GM11168 (cell line): ENCODE data around the gene SCN8A.
"Not testable (repeated sequence)": the region's sequence is repeated elsewhere in the genome, so short reads cannot be mapped to it uniquely, and the experiment has no call there.

Experiments
- in situ Hi-C: fragments of 300-500 bp; cut with MboI; formaldehyde crosslinking; loops from one replicate; pipeline ENCODE4 v1.12.0; 2022; ENCODE audit warnings: low sequenced_read_pairs; ENCODE audit not compliant: unreplicated experiment

Gene SCN8A

DNA sequence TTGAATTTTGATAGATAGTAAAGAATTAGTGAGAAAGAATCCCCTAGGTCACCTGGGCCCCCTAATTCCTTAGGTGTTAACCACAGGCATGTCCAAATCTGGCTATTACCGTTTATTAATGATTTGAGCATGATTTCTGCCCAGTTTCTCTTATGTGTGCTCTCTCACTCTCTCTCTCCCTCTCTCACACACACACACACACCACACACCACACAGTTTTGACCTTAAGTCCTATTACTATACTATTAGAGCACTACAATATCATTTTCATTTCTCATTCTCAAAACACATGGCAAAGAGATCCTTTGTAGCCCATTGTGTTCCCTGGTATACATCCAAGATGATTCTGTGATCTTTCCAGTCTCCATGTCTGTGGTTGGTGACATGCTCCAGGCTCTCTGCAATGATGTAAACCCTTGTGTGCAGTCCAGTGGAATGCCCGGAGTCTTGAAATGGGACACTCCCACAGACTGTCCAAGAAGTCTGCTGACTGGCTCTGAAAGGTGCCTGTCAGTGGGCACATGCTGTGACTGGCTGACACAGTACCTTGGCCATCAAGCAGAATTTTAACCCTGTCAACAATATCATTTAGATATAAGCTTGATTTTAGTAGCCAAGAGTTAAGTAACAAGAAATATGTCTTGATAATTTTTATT is 161.3 kb downstream of the SCN8A start:
- in situ Hi-C loops: no loop called here

DNA sequence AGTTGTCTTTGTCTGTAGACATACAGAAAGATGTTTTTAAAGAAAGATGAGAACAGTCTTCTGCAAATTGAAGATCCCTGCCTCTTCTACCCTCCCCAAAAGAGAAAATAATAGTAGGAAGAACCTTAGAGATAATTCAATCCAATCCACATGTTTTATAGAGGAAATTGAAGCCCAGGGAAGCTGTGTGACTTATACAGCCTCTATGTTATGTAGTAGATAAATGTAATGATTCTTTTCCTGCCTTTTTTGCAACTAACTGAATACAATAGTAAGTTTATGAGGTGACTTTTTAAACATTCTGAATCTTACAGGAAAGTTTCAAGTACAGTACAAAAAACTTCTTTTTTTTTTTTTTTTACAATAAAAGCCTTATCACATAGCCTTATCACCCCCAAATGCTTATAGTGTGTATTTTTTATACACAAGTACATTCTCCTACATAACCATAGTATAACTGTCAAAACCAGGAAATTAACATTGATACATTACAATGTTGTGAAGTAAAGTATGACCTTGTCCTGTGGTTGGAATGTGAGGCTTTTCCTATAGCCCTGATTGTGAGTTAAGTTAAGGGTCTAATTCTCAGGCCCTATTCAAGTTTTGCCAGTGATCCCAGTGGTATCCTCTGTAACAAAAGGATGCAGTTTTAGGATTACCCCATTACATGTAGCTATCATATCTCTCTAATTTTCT is 163.1 kb downstream of the SCN8A start:
- in situ Hi-C loops: no loop called here

DNA sequence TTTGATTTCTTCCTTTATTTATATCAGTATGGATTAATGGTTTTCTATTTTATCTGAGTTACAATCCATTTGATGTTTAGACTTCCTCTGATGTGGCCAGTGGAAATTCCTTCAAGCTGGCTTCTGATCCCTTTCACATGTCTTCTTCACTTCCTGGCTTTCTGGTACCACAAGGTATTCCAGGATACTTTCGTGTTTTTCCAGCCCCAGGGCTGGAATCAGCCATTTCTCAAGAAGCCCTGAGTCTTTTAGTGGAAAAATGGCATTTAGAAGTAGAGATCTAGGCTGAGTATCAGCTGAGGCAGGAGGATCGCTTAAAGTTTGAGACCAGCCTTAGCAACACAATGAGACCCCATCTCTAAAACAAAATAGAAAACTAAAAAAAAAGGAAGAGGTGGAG is 164.2 kb downstream of the SCN8A start:
- in situ Hi-C loops: no loop called here

DNA sequence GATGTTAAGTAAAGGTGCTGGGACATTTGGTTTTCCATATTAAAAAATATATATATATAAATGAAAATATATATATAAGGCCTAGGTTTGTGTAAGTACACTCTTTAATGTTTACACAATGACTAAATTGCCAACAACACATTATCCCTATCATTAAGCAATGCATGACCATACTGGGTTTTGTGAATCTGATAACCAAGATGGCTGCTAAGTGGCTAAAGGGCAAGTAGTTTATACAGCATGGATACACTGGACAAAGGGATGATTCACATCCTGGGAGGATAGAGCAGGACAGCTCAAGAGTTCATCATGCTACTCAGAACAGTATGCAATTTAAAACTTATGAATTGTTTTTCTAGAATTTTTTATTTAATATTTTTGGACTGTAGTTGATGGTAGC is 168.1 kb downstream of the SCN8A start:
- in situ Hi-C loops: no loop called here

DNA sequence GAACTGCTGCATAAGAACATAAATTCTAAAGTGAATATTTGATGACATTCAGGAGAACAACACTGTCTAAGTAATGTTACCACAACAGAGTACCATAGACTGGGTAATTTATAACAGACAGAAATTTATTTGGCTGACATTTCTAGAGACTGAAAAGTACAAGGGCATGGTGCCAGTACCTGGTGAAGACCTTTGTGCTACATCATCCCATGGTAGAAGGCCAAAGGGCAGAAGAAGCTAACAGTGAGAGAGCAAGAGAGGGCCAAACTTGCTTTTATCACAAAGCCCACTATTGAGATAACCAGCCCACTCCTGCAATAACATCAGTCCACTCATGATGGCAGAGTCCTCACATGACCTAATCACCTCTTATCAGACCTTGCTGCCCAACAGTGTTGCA is 168.7 kb downstream of the SCN8A start:
- in situ Hi-C loops: no loop called here

DNA sequence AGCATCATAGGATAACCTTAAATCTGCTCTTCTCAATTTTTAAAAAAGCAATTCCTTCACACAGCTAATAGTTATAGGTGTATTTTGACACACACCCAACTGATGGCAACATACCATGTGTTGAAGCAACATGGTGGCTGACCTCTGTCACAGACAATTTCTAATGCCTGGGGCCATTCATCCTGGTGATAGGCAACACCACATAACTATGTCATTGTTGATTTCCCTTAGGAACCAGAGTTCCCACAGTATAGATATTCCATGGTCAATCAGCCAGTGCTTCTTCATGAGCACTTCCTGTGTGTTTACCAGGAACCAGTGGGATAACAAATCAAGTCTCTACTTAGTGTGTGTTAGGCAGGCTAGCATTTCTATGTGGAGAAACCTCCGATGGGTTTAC is 169.2 kb downstream of the SCN8A start:
- in situ Hi-C loops: no loop called here

DNA sequence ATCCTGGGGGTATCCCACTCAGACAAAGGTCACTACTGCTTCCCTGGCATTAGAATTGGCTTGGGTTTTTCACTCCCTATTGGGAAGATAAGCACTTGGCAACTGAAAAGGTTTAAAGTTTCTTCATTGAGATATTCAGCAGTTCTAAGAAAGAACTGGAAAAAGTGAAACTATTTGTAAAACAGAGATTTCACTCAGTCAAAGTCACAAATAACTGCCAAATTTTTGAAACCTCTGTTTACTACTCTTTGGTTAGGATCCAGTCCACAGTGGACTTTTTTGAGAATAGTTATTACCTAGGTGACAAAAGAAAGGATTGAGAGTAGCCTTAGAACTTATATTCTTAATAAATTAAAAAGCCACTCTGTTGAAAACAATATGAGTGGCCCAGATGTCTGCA is 172.7 kb downstream of the SCN8A start:
- in situ Hi-C loops: no loop called here

DNA sequence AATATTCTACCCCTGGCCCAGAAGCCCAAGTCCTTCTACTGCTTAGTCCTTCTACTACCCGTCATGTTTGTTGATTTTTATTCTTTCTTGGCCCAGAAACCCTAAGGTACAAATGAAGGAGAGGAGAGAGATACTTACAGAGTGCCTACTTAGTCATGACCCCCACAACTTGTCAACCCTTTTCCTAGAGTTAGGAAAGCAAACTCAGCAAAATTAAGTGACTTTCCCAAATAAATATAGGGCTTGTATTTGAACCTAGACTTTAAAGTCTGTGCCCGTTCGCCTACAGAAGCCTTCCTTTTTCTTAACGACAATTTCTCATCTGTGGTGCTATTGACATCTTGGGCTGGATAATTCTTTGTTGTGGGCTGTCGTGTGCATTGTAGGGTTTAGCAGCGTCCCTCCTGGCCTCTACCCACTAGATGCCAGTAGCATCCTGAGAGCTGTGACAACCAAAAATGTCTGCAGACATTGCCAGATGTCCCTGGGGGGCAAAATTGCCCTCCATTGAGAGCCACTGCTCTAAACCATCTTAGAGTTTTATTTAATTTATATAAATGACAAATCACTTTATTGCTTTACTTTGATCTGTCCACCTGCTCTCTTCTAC is 175.1 kb downstream of the SCN8A start:
- in situ Hi-C loops: no loop called here

DNA sequence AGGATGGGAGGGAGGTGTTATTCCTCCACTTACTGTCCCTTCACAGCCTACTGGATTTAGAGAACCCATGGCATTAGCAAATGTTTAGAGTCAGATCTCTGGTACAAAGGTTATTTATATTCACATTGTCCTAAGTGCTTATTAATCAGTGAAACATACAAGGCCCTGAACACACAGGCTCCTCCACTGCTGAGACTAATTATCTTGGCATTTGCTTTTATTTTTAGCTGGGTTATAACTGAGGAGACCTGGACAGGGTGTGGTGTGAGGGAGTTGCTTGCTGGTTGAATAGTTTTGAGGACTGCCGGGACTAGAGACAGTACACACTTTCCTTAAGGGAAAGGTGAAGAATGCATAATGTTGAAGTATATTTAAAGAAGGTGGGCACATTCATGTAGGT is 180.0 kb downstream of the SCN8A start:
- in situ Hi-C loops: no loop called here

DNA sequence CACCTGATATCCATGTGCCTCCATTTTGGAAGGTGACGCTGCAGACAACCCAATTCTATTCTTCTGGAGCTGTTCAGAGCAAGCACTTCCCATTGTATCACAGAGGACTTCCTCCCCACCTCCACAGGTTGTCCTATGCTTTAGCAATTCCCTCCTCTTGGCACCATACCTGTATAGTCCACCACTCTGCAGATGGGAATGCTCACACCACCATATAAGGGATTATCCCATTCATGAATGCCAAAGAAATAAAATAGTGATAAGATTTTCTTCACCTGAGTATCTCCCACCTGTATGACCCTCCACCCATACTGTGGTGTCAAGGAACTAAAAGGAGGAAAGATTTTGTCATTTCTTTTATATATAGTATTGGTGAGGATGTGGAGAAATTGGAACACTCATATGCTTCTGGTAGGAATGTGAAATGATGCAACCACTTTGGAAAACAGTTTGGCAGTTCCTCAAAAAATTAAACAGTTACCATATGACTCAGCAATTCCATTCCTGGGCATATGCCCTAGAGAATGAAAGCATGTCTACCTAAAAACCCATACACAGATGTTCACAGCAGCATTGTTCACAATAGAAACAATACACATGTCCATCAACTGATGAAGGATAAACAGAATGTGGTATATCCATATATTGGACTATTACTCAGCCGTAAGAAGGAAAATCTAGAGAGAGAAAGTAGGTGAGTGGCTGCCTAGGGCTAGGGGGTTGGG is 182.3 kb downstream of the SCN8A start:
- in situ Hi-C loops: no loop called here

DNA sequence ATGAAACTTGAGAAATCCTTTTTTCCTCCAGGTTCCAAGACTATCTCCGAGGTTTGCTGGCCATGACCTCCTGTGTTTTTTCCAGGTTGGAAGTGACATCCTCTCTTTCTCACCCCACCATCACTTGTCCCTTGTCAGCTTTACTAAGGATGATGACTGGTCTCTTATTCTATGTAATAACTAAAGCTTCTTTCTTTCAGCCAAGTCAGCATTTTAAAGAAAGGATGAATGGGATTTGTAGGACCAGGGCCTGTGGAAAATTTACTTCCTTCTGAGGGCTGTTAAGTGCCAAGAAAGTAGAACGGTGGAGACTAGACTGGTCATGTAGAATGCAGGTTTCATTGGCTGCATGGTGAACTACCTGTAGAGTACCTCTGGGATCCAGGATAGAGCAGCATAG is 183.9 kb downstream of the SCN8A start:
- in situ Hi-C loops: no loop called here

DNA sequence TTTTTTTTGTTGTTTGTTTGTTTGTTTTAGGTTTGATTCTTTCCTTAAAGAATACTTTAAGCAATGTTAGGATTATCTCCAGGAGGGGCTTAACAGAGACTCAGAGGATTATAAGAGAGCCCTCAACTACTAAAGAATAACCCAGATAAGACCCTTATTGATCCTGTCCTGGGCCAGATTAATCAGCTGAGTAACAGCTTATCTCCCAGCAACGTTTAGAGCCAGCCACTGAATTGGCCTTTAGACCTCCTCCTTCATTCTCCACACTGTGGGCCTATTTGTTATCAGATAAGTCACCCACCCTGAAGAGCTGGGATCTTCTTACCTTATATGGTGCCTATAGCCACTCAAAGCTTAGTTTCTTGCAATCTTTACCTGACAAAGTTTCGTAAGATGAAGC is 186.4 kb downstream of the SCN8A start:
- in situ Hi-C loops: no loop called here

DNA sequence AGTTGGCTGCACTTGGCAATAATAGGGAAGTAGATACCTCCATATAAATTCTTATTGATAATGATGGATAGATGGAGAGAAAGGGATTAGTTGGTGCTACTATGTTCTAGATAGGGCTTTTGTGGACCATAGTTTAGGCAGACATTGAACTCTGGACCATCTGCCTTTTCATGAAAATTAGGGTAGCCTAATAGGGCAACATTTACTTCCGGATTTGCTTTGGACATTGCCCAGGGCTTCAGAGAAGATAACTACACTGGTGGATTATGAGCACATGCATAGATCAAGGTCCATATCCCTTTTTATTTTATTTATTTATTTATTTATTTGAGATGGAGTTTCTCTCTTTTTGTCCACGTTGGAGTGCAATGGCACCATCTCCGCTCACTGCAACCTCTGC is 186.9 kb downstream of the SCN8A start:
- in situ Hi-C loops: no loop called here

DNA sequence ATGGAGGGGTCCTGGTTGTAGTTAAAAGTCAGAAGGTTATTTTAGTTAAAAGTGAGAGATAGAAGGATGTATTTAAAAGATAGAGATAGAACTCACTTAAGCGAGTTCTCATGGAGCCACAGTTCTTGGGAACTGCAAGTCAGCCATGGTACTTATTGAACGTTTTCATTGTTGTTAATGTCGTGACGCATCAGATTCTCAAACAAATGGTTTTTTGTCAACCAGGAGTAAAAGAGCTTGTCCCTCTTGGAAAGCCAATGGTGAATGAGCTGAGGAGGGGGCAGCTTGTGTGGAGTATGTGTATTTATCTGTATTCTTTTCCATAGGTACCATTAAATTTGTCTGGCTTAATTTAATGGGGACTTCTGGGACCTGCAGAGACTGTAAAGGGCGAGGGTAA is 188.8 kb downstream of the SCN8A start:
- in situ Hi-C loops: no loop called here

DNA sequence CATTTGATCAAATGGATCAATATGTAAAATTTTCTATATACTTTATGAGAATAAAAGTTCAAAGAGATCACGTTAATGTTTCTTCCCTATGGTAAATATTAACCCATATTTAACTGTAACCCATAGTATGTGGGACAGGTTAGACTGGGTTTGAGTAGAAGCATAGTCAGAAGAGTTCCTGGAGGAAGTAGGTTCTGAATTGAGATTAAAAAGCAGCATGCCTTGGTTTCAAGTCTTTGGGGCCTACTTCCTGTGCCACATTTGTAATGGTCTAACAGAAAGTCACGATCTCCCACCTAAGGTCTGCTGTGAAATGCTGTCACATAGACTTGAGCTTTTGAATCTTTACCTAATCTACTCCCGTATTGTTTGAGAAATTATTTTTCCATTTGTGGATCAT is 193.7 kb downstream of the SCN8A start:
- in situ Hi-C loops: no loop called here

DNA sequence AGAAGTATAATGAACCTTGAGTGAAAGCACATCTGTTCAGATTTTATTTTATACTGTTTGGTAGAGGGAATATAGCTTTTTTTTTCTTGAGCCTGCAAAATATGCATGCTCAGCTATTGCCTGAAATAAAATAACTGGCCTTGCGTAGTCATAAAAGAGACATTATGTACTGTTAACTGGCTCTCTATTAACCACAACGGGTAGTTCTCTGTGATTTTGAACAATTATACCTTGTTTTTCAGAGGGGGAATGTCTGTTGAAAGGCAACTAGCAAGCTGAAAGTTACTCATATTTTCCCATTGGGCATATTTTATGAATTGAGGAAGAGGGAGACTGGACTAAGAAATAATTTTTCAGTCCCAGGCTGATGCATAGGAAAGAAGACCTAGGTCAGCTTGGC is 194.9 kb downstream of the SCN8A start:
- in situ Hi-C loops: no loop called here

DNA sequence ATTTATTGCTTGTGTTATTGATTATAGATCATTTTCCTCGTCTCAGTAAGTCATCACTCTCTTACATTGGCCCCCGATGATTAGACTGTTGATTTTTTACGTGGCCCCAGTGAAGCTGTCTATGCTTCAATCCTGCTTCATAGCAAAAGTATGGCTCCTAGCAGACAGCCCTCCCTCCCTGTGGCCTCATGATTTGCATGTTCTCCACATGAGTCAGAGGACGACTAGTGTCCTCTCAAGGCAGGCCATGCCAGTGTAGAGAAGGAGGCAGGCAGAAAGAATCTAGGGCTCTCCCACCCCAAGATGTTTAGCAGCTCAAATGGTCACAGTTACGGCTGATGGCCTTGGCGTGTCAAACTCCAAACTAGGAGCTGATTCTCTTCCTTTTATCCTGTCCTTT is 197.8 kb downstream of the SCN8A start:
- in situ Hi-C loops: no loop called here

DNA sequence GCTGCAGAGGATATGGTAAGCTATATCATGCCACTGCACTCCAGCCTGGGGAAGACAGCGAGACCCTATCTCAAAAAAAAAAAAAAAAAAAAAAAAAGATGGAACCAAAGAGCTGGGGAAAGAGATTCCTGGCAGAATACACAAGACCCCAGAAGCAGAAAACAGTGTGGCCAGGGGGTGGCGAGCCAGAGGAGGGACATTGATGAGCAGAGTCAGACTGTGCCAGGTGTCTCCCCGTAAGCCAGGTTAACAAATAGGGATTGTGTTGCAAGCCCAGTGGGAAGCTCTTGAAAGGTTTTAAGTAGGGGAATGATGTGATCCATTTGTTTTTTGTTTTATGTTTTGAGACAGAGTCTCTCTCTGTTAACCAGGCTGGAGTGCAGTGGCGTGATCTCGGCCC is 201.4 kb downstream of the SCN8A start:
- in situ Hi-C loops: no loop called here

DNA sequence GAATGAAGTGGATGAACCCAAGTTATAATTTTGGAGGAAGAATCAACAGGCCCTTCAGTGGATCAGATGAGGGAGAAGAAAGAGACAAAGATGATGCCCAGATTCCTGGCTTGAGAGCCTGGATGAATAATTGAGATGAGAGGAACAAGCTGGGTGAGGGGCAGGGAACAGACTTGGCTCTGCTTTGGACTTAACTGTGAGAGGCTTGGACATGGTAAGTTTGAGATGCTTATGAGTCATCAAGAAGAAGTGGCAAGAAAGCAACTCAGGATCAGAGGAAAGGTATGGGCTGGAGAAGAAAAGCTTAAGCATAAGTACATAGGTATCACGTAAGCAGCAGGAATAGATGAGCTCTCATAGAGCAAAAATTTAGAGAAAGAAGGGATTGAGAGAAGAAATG is 202.2 kb downstream of the SCN8A start:
- in situ Hi-C loops: no loop called here

DNA sequence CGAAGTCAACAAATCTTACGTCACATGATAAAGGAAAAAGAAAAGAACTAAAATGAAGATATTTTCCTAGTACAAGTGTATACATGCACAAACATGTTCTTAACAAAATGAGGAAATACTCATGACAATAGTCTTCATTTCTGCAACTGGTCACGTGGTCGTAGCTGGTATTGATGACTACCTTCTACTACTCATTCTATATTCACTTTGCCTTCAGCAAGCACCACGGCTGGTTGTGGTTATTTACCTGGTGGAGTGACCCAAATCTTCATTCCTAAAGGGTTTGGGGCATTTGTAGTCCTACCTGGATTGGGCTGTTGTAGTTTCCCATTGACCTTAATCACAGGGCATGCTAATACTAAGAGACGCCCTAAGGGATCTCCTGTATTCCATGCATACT is 206.3 kb downstream of the SCN8A start:
- in situ Hi-C loops: no loop called here

DNA sequence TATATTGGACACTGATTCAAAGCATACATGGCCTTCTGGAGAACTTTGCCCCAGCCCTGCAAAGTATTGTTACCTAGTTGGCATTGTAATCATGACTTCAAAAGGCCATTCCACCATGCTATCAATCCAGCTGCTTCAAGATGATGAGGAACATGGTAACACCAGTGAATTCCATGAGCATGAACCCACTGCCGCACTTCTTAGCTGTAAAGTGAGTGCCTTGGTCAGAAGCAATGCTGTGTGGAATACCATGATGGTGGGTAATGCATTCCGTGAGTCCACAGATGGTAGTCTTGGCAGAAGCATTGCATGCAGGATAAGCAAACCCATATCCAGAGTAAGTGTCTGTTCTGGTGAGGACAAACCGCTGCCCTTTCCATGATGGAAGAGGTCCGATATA is 207.0 kb downstream of the SCN8A start:
- in situ Hi-C loops: not testable (repeated sequence)
